ENCODE data around the gene CSTB.

Gene CSTB

DNA sequence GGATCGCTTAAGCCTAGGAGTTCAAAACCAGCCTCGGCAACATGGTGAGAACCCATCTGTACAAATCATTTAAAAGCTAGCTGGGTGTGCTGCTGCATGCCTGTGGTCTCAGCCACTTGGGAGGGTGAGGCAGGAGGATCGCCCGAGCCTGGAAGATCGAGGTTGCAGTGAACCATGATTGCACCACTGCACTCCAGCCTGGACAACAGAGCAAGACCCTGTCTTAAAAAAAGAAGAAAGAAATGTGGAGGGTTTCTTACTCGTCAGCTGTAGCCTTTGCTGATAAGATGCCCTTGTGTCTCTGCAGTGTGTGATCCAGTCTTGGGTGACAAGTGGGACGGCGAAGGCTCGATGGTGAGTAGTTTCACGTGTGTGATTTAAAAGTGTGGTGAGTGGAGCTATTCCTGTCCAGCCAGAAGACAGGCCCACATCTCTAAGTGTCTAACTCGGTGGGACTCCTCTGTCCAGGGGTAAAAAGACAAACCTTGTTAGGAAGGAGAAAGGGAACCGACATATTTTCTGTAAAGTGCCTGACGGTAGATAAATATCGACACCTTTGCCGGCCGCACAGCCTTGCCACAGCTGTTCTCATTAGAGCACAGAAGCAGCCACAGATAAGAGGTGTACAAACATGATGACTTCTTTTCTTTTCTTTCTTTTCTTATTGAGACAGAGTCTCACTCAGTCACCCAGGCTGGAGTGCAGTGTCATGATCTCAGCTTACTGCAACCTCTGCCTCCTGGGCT lies 30.2 kb downstream of the CSTB start:
- H3K36me3 ChIP-seq (ENCODE audit: insufficient read depth, low read length), result peaks cover 47% of the 10 kb centered on the region; the same call in 1 of the 2 replicates
- no peaks in the 10 kb centered on the region for H3K79me2 ChIP-seq (ENCODE audit: insufficient read depth, low read length)
- H2AFZ ChIP-seq (ENCODE audit: low read length), result no peak overlapping the region
- no peaks in the 10 kb centered on the region for H3K9me2 ChIP-seq (replicated peaks; ENCODE audit: low read depth, low read length)
- no peaks in the 10 kb centered on the region for H3K27me3 ChIP-seq (ENCODE audit: insufficient read depth, low read length, poor library complexity, severe bottlenecking)
- H3F3A ChIP-seq (ENCODE audit: low read depth), result no peaks in the 10 kb centered on the region
- no peaks in the 10 kb centered on the region for H3K4me1 ChIP-seq (ENCODE audit: insufficient read depth, low read length, poor library complexity, severe bottlenecking)
- H3K4me2 ChIP-seq (ENCODE audit: low read depth, low read length, poor library complexity, severe bottlenecking), result no peak overlapping the region
- no peaks in the 10 kb centered on the region for H3K9me3 ChIP-seq (ENCODE audit: insufficient read depth, low read depth, low read length)
- no peak overlapping the region for H3K4me3 ChIP-seq (ENCODE audit: low read length, poor library complexity, severe bottlenecking)
- no peak overlapping the region for H3K9ac ChIP-seq (ENCODE audit: low read depth, low read length, poor library complexity, severe bottlenecking)
- H4K20me1 ChIP-seq (ENCODE audit: insufficient read depth, low read length, poor library complexity, severe bottlenecking), result no peaks in the 10 kb centered on the region
- TF ChIP-seq EZH2phosphoT487 (IDR thresholded peaks at IDR 0.05; ENCODE audit: borderline replicate concordance), result no peak
- TF ChIP-seq, protein P1, sequence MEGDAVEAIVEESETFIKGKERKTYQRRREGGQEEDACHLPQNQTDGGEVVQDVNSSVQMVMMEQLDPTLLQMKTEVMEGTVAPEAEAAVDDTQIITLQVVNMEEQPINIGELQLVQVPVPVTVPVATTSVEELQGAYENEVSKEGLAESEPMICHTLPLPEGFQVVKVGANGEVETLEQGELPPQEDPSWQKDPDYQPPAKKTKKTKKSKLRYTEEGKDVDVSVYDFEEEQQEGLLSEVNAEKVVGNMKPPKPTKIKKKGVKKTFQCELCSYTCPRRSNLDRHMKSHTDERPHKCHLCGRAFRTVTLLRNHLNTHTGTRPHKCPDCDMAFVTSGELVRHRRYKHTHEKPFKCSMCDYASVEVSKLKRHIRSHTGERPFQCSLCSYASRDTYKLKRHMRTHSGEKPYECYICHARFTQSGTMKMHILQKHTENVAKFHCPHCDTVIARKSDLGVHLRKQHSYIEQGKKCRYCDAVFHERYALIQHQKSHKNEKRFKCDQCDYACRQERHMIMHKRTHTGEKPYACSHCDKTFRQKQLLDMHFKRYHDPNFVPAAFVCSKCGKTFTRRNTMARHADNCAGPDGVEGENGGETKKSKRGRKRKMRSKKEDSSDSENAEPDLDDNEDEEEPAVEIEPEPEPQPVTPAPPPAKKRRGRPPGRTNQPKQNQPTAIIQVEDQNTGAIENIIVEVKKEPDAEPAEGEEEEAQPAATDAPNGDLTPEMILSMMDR (conservative IDR thresholded peaks at IDR 0.05; ENCODE audit: low read length), result no peak

DNA sequence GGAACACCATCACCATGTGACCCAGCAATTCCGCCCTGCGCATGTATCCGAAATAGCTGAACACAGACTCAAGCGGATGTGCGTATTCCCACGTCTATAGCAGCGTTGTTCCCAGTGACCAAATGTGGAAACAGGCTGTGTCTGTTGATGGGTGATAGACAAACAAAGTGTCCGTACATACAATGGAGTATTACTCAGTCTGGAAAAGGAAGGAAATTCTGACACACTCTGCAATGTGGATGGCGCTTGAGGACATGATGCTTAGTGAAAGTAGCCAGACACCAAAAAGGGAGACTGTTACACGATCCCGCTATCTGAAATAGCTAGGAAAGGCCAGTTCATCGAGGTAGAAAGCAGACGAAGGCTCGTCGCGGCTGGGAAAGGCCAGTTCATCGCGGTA lies 31.4 kb downstream of the CSTB start:
- no peaks in the 10 kb centered on the region for H3K79me2 ChIP-seq (ENCODE audit: insufficient read depth, low read length)
- TF ChIP-seq, protein P1 (conservative IDR thresholded peaks at IDR 0.05; ENCODE audit: low read length), result no peak
- no peak for TF ChIP-seq EZH2phosphoT487 (IDR thresholded peaks at IDR 0.05; ENCODE audit: borderline replicate concordance)
- peaks cover 39% of the 10 kb centered on the region; the same call in 1 of the 2 replicates for H3K36me3 ChIP-seq (ENCODE audit: insufficient read depth, low read length)
- H2AFZ ChIP-seq (ENCODE audit: low read length), result no peak overlapping the region
- H3F3A ChIP-seq (ENCODE audit: low read depth), result no peaks in the 10 kb centered on the region
- no peak overlapping the region for H3K9ac ChIP-seq (ENCODE audit: low read depth, low read length, poor library complexity, severe bottlenecking)
- H4K20me1 ChIP-seq (ENCODE audit: insufficient read depth, low read length, poor library complexity, severe bottlenecking), result no peaks in the 10 kb centered on the region
- H3K9me3 ChIP-seq (ENCODE audit: insufficient read depth, low read depth, low read length), result no peaks in the 10 kb centered on the region
- no peaks in the 10 kb centered on the region for H3K4me1 ChIP-seq (ENCODE audit: insufficient read depth, low read length, poor library complexity, severe bottlenecking)
- no peak overlapping the region for H3K4me2 ChIP-seq (ENCODE audit: low read depth, low read length, poor library complexity, severe bottlenecking)
- no peak overlapping the region for H3K4me3 ChIP-seq (ENCODE audit: low read length, poor library complexity, severe bottlenecking)
- no peaks in the 10 kb centered on the region for H3K9me2 ChIP-seq (replicated peaks; ENCODE audit: low read depth, low read length)
- no peaks in the 10 kb centered on the region for H3K27me3 ChIP-seq (ENCODE audit: insufficient read depth, low read length, poor library complexity, severe bottlenecking)

DNA sequence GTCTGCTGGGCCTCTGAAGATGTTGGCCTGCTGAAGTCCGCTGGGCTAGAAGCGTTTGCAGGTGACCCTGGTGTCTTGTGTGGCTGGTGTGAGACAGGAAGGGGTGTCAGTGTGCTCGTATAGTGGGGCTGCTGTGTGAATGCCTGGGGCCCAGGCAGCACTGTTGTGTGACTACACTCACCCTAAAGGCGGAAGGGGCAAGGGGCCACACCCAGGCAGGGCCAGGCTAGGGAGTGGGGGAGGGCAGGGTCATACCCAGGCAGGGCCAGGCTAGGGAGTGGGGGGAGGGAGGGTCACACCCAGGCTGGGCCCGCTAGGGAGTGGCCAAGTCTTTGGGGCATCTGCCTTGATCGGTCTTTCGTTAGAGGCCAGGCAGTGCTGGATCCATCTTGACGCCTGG lies 32.2 kb downstream of the CSTB start:
- Histone ChIP-seq H3F3A (ENCODE audit: low read depth) (no peaks in the 10 kb centered on the region), H3K36me3 (ENCODE audit: insufficient read depth, low read length) (peaks cover 39% of the 10 kb centered on the region; the same call in 1 of the 2 replicates), H2AFZ (ENCODE audit: low read length) (no peak overlapping the region), H3K4me2 (ENCODE audit: low read depth, low read length, poor library complexity, severe bottlenecking) (no peak overlapping the region), H3K27me3 (ENCODE audit: insufficient read depth, low read length, poor library complexity, severe bottlenecking) (no peaks in the 10 kb centered on the region), H3K79me2 (ENCODE audit: insufficient read depth, low read length) (no peaks in the 10 kb centered on the region), H3K4me1 (ENCODE audit: insufficient read depth, low read length, poor library complexity, severe bottlenecking) (no peaks in the 10 kb centered on the region), H3K4me3 (ENCODE audit: low read length, poor library complexity, severe bottlenecking) (no peak overlapping the region), H3K9me3 (ENCODE audit: insufficient read depth, low read depth, low read length) (no peaks in the 10 kb centered on the region), H3K9me2 (replicated peaks; ENCODE audit: low read depth, low read length) (no peaks in the 10 kb centered on the region), H4K20me1 (ENCODE audit: insufficient read depth, low read length, poor library complexity, severe bottlenecking) (no peaks in the 10 kb centered on the region), H3K9ac (ENCODE audit: low read depth, low read length, poor library complexity, severe bottlenecking) (no peak overlapping the region)
- no peak for TF ChIP-seq EZH2phosphoT487 (IDR thresholded peaks at IDR 0.05; ENCODE audit: borderline replicate concordance)
- TF ChIP-seq, protein P1 (conservative IDR thresholded peaks at IDR 0.05; ENCODE audit: low read length), result no peak

All from Loucy (cell line).